Measurements from ENCODE around the gene TLNRD1. TPM values are rescaled to one million over a fixed set of nuclear protein-coding genes. Genes with fewer than 3 reads are reported as not detected.

Gene TLNRD1
- total RNA-seq, 1 experiment from 2014 or later = 19.3 TPM

DNA sequence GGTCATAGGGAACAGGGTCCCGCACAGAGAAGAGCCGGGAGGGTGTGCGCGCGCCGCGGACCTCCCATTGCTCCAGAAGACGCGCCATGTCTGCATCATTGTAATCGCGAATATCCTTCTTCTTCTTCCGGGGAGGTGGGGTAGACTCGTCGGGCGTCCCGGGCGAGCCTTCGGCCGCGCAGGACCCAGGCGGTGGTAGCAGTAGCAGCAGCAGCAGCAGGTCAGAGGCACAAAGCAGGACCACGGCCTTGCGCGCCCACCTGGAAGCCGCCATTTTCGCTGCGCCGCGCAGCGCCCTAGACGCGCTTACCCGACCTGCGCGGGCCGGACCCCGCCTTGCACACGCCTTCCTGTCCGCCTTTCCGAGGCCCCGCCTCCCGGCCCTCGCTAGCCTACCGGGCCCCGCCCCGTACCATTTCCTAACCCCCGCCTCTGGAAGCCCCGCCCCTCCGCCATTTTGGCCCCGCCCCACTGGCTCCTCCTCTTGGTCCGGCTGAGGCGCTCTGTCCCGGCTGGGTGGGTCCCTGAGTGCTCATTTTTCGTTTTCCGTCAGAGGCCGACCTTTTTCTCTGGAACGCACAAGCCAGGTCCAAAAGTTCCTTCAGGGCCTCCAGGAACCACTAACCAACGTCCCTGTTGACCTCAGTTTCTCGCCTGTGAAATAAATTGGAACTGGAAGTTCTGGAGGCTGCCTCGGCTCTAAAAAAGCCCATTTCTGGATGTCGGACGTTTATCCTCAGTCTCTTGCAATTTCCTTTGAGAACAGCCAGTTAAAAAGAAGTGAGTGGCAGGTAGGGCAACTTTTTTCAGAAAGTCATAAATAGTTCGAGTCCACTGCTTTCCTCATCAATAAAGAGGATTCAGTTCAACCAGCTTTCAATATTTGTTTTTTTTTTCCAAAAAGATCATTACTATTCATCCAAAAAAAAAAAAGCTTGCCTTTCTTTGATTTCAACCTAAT is 10.9 kb upstream of the TLNRD1 start, which contains the start of gene MESD:
MESD (minus strand) TSS at position 302 of the 961 bp plus-strand sequence; CDS start at position 274, 28 bp downstream.
- no CpG with 5 or more reads among the region's 63 CpGs for WGBS (ENCODE audit: extremely low coverage, insufficient read length, low lambda C conversion rate)

More for the DNA sequence above, 10.9 kb upstream of the TLNRD1 start, which contains the start of gene MESD:
- Histone ChIP-seq H3K23me2 (ENCODE audit: insufficient read length, low read depth, low read length, poor library complexity, severe bottlenecking) (peaks cover 8% of the 10 kb centered on the region), H4K5ac (ENCODE audit: insufficient read length, low read depth, low read length) (peak within 1 kb of the TSS; percentile 49), H3K27ac (ENCODE audit: insufficient read length, low read depth, low read length) (no peak within 1 kb of the TSS), H3K23ac (ENCODE audit: insufficient read length, low read depth, low read length) (peak within 1 kb of the TSS; percentile 65), H3K79me1 (ENCODE audit: insufficient read depth, low read depth, low read length, poor library complexity, severe bottlenecking) (peaks cover 12% of the 10 kb centered on the region), H3K14ac (ENCODE audit: insufficient read depth, low read length) (peak within 1 kb of the TSS; percentile 91), H4K20me1 (ENCODE audit: control insufficient read depth, insufficient read depth, insufficient read length) (no peaks in the 10 kb centered on the region), H4K91ac (ENCODE audit: insufficient read length, low read depth, low read length) (peak within 1 kb of the TSS; percentile 55), H2BK12ac (ENCODE audit: insufficient read length, low read depth, low read length) (no peak within 1 kb of the TSS), H3K4ac (ENCODE audit: low read depth, low read length) (no peak within 1 kb of the TSS), H2BK5ac (ENCODE audit: insufficient read length, low read length) (peak within 1 kb of the TSS; percentile 3), H3K4me1 (ENCODE audit: insufficient read depth, low read length) (peaks cover 2% of the 10 kb centered on the region; the same call in 1 of the 2 replicates), H3K18ac (ENCODE audit: insufficient read length, low read depth, low read length) (peak within 1 kb of the TSS; percentile 96), H4K8ac (replicated peaks; ENCODE audit: insufficient read length, low read depth, low read length) (peak within 1 kb of the TSS; percentile 94), H3K9ac (ENCODE audit: extremely low read depth, insufficient read length, low read length) (peak within 1 kb of the TSS; percentile 99), H2AFZ (ENCODE audit: low read length) (peak within 1 kb of the TSS; percentile 93), H2BK20ac (ENCODE audit: low read depth, low read length, poor library complexity, severe bottlenecking) (no peak within 1 kb of the TSS), H3K27me3 (ENCODE audit: insufficient read depth, low read length) (no peaks in the 10 kb centered on the region), H3K79me2 (ENCODE audit: insufficient read depth, low read length) (peaks cover 33% of the 10 kb centered on the region), H3T11ph (ENCODE audit: low read length) (no peak within 1 kb of the TSS), H2BK120ac (ENCODE audit: low read depth, low read length, poor library complexity, severe bottlenecking) (no peak within 1 kb of the TSS), H2AK5ac (ENCODE audit: insufficient read length, low read length) (no peak within 1 kb of the TSS), H2BK15ac (ENCODE audit: low read depth, low read length) (no peak within 1 kb of the TSS), H3K9me3 (ENCODE audit: control insufficient read depth, low read depth, low read length) (no peaks in the 10 kb centered on the region), H3K4me2 (ENCODE audit: insufficient read depth, insufficient read length, low read length) (peak within 1 kb of the TSS; percentile 100), H3K56ac (ENCODE audit: insufficient read length, low read depth, low read length) (peak within 1 kb of the TSS; percentile 5)
- Mint-ChIP-seq H3K27ac (peak within 1 kb of the TSS; percentile 95 to 99 (median 98)), H3K27me3 (ENCODE audit: low read depth) (no peaks in the 10 kb centered on the region), H3K4me3 (peak within 1 kb of the TSS; percentile 98 to 100), H3K9me3 (no peaks in the 10 kb centered on the region), H3K4me1 (peaks cover 34 to 42% of the 10 kb centered on the region in 2 experiments), H3K36me3 (ENCODE audit: insufficient read depth in 1 of 3, low read depth in 3 of 3) (peaks cover 0 to 9% (median 2%) of the 10 kb centered on the region in 3 experiments; a peak in 5 of 7 replicates)
- TF ChIP-seq, protein P1, sequence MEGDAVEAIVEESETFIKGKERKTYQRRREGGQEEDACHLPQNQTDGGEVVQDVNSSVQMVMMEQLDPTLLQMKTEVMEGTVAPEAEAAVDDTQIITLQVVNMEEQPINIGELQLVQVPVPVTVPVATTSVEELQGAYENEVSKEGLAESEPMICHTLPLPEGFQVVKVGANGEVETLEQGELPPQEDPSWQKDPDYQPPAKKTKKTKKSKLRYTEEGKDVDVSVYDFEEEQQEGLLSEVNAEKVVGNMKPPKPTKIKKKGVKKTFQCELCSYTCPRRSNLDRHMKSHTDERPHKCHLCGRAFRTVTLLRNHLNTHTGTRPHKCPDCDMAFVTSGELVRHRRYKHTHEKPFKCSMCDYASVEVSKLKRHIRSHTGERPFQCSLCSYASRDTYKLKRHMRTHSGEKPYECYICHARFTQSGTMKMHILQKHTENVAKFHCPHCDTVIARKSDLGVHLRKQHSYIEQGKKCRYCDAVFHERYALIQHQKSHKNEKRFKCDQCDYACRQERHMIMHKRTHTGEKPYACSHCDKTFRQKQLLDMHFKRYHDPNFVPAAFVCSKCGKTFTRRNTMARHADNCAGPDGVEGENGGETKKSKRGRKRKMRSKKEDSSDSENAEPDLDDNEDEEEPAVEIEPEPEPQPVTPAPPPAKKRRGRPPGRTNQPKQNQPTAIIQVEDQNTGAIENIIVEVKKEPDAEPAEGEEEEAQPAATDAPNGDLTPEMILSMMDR (conservative IDR thresholded peaks at IDR 0.05) = no peak
- DNase-seq = peak; percentile 95
